Fibroblast of lung (primary cell): Measurements from ENCODE around the gene PLA2G4F.

ENCODE experiments used
- EZH2 ChIP-seq: IDR thresholded peaks from 2 replicates; pipeline ENCODE4 v1.5.1; 2012; ENCODE audit warnings: low read length, control low read depth, mild to moderate bottlenecking; ENCODE audit errors: missing control alignments
- TF ChIP-seq, protein P1 (sequence below), 2 donors: IDR thresholded peaks in 1 of 2; conservative IDR thresholded peaks in 1 of 2; 1 replicate in 1 of 2; 2 replicates in 1 of 2; pipeline ENCODE4 v1.5.1; 2011 to 2012; ENCODE audit warnings: low read length in 2 of 2, control low read depth in 1 of 2, inconsistent platforms in 1 of 2, low read depth in 1 of 2, mild to moderate bottlenecking in 1 of 2

DNA sequence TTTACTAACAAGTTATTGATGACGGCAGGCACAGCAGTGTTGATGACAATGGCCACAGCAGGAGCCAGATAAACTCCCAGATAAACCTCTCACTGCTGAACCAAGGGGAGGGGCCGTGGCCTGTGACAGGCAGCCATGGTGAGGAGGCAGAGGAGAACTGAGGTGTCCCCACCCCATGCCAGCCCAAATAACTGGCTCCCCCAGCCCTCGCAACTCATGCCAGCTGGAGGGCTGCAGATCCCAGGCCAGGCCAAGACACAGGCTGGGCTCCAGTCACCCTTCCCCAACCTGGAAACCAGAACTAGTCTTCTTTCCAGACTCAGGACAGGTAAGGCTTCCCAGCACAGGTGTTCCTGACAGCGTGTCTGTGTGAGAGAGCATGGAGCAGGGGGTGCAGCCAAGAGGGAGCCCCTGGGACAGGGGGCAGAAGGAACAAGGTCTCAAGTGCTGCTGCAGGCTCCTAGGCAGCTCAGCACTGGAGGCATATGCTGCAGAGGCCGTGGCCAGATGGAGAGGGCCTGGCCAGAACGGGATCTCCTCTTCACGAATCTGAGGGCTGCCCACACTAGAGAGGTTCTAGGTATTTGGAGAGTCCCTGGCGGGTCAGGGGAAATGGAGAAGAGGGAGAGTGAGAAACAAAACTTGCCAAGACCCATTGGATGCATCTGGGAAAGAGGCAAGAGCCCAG lies 15.9 kb downstream of the PLA2G4F start:
- TF ChIP-seq, protein P1, sequence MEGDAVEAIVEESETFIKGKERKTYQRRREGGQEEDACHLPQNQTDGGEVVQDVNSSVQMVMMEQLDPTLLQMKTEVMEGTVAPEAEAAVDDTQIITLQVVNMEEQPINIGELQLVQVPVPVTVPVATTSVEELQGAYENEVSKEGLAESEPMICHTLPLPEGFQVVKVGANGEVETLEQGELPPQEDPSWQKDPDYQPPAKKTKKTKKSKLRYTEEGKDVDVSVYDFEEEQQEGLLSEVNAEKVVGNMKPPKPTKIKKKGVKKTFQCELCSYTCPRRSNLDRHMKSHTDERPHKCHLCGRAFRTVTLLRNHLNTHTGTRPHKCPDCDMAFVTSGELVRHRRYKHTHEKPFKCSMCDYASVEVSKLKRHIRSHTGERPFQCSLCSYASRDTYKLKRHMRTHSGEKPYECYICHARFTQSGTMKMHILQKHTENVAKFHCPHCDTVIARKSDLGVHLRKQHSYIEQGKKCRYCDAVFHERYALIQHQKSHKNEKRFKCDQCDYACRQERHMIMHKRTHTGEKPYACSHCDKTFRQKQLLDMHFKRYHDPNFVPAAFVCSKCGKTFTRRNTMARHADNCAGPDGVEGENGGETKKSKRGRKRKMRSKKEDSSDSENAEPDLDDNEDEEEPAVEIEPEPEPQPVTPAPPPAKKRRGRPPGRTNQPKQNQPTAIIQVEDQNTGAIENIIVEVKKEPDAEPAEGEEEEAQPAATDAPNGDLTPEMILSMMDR (conservative IDR thresholded peaks at IDR 0.05 in 1 of 2, IDR thresholded peaks at IDR 0.05 in 1 of 2; ENCODE audit: low read depth in 1 of 2, low read length in 2 of 2): no peak
- no peak for TF ChIP-seq EZH2
